DMS 273 (cell line): Measurements from ENCODE around the gene GPRIN1.

Experiments
- DNase-seq: peaks from one replicate; lab custom pipeline; 2025; ENCODE audit not compliant: unreplicated experiment; lab: John Stamatoyannopoulos, UW

GPRIN1 gene

GRCh38 chr5:176609724-176610434, at the start of gene GPRIN1:
TSS of gene GPRIN1 (minus strand) at chr5:176610156. CDS start at chr5:176599834, 10,322 bp downstream.
- DNase-seq: peak; percentile 90

GRCh38 chr5:176659512-176659839, 49.5 kb upstream of the GPRIN1 start:
- DNase-seq: no peak

GRCh38 chr5:176658817-176659511, 49.0 kb upstream of the GPRIN1 start:
- no peak for DNase-seq

GRCh38 chr5:176658007-176658599, 48.1 kb upstream of the GPRIN1 start:
- peak; percentile 91 for DNase-seq

GRCh38 chr5:176656467-176656990, 46.6 kb upstream of the GPRIN1 start:
- no peak for DNase-seq

- DNase-seq: no peak
Observed at GRCh38 chr5:176654856-176655255, 44.9 kb upstream of the GPRIN1 start.

- DNase-seq: peak; percentile 93
Observed at GRCh38 chr5:176653401-176654385, 43.7 kb upstream of the GPRIN1 start.

- peak; percentile 96 for DNase-seq
Observed at GRCh38 chr5:176652136-176652535, 42.2 kb upstream of the GPRIN1 start.

- peak; percentile 75 for DNase-seq
Observed at GRCh38 chr5:176651472-176651980, 41.6 kb upstream of the GPRIN1 start.

GRCh38 chr5:176650354-176650884, 40.5 kb upstream of the GPRIN1 start:
- DNase-seq: peak; percentile 67

- no peak for DNase-seq
Observed at GRCh38 chr5:176648474-176649194, 38.7 kb upstream of the GPRIN1 start.

- DNase-seq: peak; percentile 79
Observed at GRCh38 chr5:176647843-176648473, 38.0 kb upstream of the GPRIN1 start.

- peak; percentile 100 for DNase-seq
Observed at GRCh38 chr5:176647030-176647842, 37.3 kb upstream of the GPRIN1 start, which contains the start of gene TSPAN17. TSS of gene TSPAN17 (plus strand) at chr5:176647484. CDS start at chr5:176647616, 132 bp downstream.

- DNase-seq: no peak
Observed at GRCh38 chr5:176646707-176647029, 36.7 kb upstream of the GPRIN1 start.

- DNase-seq: no peak
Observed at GRCh38 chr5:176646049-176646706, 36.2 kb upstream of the GPRIN1 start.

- peak; percentile 49 for DNase-seq
Observed at GRCh38 chr5:176644878-176645670, 35.1 kb upstream of the GPRIN1 start.

- DNase-seq: no peak
Observed at GRCh38 chr5:176644294-176644693, 34.3 kb upstream of the GPRIN1 start.
